NCI-H146 treated with DMSO at 0.1 percent for 48 hours (cell line): ENCODE measurements around the gene QKI.
"Not testable (repeated sequence)": the region's sequence is repeated elsewhere in the genome, so short reads cannot be mapped to it uniquely, and the experiment has no call there.

Experiments used
- DNase-seq: peaks from one replicate; lab custom pipeline; 2025; ENCODE audit not compliant: unreplicated experiment; lab: John Stamatoyannopoulos, UW

QKI gene

DNA sequence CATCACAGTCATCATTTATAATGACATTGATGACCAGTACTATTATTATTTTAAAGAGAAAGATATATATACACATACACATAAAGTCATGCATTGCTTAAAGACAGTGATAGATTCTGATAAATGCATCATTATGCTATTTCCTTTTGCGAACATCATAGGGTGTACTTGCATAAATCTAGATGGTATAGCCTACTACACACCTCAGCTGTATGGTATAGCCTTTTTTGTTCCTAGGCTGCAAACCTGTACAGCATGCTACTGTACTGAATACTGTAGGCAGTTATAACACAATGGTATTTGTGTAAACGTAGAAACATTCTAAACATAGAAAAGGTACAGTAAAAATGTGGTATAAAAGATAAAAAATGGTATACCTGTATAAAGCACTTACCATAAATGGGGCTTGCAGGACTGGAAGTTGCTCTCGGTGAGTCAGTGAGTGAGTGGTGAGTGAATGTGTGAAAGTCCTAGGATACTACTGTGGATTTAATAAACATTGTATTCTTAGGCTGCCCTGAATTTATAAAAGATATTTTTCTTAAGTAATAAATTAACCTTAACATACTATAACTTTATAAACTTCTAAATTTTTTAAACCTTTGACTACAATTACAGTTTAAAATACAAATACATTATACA lies 23.9 kb downstream of the QKI start:
- DNase-seq = no peak

DNA sequence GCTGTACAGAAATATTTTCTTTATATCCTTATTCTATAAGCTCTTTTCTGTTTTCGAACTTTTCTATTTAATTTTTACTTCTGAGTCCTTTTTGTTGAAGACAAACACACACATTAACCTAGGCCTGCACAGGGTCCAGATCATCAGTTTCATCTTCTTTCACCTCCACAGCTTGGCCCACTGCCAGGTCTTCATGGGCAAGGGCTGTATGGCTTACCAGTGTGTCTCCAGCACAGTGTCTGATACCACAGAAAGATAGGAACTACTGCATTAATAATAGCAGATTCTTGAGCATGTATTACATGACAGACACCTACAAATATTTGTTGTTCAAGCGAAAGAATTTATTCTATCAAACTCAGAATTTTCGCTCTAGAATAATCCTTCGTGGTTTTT lies 24.4 kb downstream of the QKI start:
- no peak for DNase-seq

DNA sequence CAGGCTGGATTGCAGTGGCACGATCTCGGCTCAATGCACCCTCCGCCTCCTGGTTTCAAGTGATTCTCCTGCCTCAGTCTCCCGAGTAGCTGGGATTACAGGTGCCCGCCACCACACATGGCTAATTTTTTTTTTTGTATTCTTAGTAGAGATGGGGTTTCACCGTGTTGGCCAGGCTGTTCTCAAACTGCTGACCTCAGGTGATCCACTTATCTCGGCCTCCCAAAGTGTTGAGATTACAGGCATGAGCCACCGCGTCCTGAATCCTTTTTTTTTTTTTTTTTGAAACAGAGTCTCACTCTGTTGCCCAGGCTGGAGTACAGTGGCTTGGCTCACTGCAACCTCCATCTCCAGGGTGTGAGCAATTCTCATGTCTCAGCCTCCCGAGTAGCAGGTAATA lies 24.9 kb downstream of the QKI start:
- DNase-seq = not testable (repeated sequence)

DNA sequence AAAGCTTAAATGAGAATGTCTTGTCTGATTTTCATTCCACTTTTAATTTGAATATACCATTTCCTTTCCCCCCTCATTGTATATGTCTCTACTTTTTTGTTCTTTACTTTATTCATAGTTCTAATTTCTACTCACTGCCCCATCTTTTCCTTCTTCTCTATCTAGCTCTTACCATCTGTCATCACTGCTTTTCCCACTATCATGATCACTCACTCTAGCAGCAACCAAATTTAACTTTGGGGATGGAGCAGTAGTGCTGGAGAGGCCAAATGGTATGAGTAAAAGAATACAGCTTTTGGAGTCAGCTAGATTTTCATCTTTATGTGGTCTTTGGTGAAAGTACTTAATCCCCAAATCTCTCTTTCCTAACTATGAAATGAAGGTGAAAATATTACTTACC lies 25.5 kb downstream of the QKI start:
- DNase-seq = no peak

DNA sequence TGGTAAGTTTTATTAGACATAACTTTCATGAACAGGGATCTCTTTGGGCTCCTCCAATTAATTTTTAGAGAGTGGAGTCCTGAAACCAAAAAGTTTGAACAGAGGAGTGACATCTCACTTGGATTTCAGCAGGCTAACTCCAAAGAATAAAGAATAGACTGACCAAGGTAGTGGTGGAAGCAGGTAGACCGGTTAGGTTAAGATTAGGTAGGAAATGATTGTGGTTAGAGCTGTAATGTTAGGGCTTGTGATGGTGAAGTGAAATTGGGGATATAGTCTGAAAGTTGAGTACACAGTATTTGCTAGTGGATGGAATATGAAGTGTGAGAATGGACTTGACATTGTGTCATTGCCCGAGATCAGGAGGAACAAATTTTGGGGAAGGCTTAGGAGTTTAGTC lies 27.8 kb downstream of the QKI start:
- DNase-seq = no peak

DNA sequence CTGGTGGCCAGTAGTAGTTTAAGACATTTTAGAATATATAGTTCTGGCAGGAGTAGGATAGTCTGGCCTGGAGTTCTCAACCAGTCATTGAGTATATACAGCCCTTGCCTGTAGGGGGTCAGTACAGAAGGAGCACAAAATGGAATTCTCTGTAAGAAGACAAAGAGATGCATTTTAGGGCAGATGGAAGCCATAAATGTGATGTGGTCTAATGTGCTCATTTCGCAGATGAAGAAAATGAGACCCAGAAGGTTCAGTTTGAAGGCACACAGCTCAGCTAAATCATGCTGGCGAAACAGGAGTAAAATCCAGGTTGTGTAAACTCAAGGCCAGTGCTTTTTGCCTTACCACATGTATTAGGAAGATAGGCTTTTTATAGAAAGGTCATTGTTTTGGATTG lies 29.6 kb downstream of the QKI start:
- no peak for DNase-seq

DNA sequence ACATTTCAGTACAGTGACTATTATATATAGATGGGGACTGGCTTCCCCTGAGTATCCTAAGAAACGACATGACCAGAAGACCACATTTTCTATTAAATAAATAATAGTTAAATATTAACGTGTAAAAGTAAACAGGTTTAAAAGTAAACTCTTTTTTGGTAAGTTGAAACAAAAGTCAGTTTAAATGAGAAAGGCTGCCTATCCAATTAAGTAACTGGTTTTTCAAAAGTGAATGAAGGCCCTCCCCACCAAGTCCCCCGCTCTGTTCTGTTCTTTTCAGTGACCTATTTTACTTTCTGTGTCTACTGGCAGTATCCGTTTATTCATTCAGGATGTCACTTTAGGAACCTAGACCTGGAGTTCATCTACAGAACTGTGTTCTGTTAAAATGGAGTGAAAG lies 32.0 kb downstream of the QKI start:
- no peak for DNase-seq

DNA sequence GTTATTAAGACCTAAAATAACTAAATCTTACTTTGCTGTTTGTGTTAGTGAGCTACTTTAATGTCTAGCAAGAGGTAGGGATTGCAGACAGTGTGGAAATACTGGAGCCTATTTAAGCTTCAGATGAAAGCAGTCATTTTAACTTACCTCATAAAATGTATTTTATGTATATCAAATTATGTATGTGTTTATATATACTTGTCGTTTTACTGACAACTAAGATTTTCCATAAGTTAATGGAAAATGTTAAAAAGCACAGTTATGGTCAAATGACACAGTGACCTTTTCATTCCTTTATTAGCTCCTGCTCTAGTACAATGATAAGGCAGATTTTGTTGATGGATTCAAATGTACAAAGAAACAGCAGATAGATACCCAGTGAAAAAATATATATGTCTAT lies 34.6 kb downstream of the QKI start:
- DNase-seq = no peak

DNA sequence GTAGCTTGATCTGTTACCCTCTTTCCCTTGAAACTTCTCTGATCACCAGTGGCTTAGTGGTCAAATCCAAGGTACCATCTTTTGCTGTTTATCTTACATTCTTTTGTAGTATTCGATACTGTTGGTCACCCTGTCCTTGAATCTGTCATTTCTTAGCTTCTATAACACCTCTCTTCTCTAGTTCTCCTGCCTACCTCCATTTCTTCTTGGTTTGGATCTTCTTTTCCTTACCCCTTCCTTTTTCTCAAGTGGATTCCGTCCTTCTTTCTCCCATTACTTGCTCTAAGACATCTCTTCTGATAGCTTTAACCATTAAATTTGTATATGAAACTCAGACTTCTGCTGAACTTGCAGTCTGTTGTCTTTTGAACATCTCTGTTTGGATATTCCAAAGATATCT lies 39.9 kb downstream of the QKI start:
- DNase-seq = no peak

DNA sequence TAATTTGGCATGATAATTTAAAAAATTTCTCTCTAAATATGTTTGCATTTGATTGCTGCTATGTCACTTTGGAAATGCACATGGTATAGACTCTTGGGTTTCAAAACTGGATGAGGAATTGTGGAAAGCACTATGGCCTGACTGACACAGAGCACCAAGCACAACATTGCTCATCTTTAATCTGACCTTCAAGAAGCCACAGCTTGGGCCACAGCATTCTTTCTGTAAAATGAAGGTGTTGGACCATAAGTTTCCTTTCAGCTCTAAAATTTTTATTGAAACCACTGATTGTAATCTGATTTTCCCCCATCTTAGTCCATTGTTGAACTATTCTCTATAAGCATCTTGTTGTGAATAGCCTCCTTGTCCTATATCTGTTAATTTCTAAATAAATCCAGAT lies 41.0 kb downstream of the QKI start:
- DNase-seq = no peak

DNA sequence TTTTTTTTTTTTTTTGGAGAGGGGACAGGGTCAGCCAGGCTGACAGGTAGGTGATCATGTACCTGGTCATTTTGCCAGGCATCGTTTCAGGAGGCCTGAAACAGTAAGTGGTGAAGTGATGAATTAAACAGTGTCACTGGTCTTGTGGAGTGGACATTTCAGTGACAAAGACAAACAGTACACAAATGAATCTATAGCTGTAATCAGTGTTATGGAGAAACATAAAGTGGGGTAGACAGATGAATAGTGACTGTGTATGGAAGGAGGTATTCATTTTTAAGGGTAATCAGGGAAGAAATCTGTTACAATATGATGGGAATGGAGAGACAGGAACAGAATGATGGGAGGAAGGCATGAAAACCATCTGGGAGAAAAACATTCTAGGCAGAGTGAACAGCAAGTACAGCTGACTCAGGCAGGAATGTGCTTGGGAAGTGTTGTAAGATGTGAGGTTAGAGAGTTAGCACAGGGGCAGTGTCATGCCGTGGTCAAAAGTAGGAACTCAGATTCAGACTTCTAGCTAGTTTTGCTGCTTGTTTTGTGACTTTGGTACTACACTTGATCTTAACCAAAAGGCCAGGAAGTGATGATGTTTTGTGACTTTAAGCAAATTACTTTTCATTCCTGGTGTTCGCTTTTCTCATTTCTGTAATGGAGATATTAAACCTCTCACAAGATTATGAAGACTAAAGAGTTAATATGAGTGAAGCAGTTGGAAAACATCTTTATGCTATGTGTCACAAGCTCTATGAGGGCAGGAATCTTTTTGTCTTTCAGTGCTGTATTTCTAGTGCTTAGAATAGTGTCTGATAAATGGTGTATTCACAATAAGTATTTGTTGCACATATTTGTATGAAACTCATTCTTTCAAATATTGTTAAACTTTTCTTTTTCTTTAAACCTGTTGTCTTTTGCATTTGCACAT lies 43.4 kb downstream of the QKI start:
- DNase-seq = no peak

DNA sequence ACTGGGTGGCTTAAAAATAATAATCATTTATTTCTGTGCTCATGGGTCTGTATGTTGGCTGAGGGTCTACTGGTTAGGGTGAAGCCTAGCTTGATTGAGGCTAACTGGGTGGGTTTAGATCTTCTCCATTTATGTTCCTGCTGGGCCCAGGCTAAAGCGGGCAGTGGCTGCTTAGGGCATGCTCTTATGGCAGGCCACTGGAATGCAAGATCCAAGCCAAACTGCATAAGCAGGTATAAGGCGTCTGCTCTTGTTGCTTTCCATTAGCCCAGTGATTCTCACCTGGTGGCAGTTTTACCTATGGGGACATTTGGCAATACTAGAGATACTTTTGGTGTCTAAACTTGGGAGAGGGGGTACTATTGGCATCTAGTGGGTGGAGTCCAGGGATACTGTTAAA lies 44.5 kb downstream of the QKI start:
- DNase-seq = no peak

DNA sequence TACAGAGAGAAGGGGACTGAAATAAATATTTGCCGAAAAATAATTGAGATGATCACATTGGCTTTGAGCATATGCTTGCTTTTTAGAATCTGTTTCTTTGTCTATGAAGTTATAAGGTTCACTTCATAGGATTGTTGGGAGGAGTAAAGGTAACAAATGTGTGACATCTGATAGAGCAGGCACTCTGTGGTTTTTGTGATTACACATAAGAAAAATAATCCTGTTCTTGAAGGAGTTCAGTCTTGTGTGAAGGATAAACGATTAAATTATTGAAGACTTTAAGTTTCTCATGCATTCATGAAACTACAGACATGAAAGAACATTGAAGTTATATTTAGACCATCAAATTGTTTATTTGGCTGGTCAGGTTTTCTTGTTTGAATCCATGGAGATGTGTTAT lies 45.0 kb downstream of the QKI start:
- no peak for DNase-seq

DNA sequence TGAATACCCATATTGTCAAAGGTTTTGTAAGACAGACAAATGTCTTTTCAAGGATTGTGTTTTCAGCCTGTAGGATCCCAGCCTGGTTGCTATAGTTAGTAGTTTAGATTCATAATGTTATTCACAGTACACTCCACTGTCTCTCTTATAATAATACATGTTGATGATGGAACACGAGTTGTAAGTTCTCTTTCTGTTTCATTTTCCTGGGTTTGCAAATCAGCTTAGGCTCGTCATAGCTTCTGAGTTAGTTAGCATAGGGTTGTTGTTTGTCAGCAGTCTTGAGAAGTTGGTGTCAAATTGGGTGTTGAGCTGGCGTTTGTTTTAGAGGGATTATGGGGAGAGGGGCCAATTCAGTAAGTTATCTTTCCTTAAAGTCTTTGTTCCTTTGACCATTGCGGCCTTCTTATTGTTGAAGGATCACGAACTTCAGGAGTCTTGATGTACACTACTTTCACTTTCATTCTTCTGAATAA lies 45.8 kb downstream of the QKI start:
- DNase-seq = no peak

DNA sequence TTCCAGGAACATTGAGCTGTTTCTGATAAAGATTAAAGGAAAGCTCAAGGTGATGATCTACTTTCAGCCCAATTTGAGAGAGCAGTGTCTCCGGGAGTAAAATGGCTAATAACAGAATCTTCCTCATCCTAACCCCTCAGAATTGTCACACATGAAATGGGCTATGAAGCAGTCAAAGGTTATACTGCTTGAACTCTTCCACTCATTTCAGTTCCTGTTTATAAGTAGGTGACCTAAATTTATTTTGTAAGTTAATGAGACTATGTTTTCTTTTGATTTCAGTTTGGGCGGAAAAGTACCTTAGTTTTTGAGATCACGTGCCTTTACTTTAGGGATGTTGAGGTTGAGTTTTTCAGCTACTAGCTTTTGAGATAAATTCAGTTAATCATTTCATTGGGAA lies 47.2 kb downstream of the QKI start:
- no peak for DNase-seq

DNA sequence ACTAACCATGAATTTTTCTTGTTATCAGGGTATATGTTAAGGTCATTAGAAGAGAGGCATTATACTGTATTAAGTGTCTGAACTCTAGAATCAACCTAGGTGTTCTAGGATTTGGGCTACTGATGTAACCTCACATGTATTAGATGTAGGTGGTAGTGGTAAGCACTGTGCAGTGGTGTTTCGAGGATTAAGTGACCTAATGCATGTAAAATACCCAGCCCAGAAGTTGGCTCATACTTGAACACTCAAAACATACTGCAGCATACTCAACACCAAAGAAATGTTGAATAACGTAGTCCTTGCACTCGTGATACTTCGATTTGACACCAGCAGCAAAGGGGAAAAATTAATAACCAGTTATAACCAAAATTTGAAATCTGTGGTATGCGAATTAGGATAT lies 48.7 kb downstream of the QKI start:
- DNase-seq = no peak

DNA sequence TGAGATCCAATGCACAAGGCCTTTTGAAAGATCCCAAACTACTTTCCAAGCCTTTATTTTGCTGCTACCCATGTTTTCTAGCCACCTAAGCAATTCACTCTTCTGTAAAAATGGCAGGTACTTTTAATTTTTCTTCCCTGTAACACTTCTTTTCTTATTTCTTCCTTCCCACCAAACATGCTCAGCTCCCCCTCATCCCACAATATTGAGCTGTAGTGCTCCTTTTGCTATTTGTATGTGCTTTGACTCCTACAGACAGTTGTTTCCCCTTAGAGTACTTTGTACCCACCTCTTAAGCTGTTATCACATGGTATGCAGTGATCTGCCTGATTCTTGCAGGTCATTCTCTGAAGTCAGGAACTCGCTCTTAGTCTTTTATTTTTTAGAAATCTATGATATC lies 49.3 kb downstream of the QKI start:
- no peak for DNase-seq

DNA sequence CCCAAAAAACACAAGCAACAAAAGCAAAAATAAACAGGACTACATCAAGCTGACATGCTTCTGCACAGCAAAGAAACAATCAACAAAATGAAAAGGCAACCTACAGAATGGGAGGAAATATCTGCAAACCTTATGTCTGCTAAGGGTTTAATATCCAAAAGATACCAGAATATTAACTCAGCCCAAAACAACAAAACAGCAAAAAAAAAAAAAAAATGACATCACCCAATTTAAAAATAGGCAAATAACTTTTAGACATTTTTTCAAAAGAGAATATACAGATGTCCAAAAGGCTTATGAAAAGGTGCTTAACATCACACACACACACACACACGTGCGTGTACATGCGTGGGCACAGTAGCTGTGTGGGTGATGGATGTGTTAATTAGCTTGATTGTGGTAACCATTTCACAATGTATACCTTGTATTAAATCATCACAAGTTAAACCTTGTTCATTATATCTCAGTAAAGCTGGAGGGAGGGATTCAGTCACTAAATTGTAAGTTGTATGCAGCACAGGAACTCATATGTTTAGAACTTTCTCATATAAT lies 52.4 kb downstream of the QKI start:
- no peak for DNase-seq

DNA sequence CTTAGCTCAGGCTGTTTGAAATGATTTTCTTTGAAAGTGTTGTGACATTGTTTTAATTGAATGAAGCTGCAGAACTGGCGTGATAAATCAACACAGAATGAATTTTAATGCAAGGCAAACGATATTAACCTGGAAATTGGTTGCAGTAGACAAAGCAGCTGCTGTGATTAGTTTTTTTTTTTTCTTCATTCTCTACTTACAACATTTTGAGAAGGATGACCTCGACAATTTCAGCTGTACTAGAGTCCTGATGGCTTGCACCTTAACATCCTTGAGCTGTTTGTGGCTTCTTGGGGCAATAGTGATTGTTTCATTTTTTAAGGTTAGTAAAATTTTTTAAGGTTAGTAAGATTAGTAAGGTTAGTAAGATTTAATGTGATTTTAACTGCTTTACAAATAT lies 54.2 kb downstream of the QKI start:
- no peak for DNase-seq

DNA sequence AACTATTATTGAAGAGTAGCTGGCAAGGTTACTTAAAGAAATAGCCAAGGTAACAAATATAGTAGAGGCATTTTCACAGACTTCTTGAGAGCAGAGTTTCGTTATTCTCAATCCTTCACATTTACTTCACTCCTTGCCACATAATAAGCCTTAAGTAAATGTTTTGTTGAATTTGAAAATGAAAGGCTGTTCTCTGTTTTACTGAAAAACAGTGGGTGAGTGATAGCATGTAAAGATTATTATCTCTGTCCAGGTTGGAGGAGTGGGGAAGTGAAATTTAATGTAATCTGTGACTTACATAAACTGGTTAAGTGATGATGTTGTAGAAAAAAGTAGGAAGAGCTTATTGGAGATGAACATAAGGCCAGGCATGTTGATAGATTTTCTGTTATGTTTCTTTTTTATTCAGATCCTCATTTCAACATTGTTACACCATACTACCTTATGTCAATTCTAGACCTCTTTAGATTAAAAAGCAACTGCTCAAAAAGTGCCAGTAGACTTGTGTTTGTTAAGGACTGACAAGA lies 55.0 kb downstream of the QKI start:
- no peak for DNase-seq

DNA sequence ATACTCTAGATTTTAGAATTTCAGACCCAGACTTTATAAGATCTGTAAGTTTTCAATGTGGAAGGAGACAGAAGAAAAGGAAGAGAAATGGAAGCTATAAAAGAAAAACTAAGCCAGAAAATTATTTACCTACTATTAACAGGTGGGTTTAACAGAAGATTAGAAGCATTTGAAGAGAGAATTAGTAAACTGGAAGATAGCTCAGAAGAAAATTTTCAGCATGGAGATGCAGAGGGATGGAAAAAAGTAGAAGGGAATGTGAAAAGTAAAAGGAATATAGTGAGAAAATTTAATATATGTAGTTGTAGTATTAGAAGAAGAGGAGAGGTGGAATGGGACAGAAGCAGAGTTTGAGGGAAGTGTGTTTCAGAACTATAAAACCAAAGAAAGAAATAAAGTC lies 56.1 kb downstream of the QKI start:
- DNase-seq = no peak

DNA sequence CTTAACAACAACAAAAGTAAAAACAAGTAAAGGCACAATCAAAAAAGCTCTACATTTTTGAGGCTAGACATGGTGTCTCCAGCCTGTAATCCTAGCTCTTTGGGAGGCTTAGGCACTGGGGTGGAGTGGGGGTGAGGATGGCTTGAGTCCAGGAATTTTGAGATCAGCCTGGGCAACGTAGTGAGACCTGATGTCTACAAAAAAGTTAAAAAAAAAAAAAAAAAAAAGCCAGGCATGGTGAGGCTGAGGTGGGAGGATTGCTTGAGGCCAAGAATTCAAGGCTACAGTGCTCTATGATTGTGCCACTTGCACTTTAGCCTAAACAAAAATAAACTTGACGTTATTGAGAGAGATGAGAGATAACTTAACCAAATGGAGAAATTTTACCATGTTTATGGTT lies 60.1 kb downstream of the QKI start:
- DNase-seq = no peak
